ENCODE results near the gene PPFIA4. TPM values are rescaled to one million over a fixed set of nuclear protein-coding genes. Genes with fewer than 3 reads are reported as not detected.

Gene PPFIA4
- total and polyA plus RNA-seq, 8 donors, result 0.29 to 2.2 (median 0.89) TPM; not detected in 1

DNA sequence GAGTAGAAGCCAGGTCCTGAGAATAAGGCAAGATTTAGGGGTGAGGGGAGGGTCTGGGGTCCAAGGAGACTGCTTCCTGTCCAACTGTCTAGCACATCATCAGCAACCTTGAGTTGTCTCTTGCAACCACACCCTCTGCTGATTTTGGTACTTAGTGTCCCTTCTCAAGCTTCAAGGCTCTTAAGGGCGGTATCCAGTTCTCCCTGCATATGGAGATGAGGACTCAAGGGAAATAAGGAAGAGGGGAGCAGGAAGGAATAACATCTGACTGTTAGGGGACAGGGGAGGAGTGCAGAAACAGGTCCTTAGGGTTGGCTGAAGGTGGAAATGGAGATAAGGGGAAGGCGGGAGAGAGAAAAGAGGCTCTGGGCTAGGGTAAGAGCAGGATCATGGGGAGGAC lies 47.2 kb downstream of the PPFIA4 start:
- TF ChIP-seq POLR2AphosphoS5 (IDR thresholded peaks at IDR 0.05), result no peak
- TF ChIP-seq, protein P1, sequence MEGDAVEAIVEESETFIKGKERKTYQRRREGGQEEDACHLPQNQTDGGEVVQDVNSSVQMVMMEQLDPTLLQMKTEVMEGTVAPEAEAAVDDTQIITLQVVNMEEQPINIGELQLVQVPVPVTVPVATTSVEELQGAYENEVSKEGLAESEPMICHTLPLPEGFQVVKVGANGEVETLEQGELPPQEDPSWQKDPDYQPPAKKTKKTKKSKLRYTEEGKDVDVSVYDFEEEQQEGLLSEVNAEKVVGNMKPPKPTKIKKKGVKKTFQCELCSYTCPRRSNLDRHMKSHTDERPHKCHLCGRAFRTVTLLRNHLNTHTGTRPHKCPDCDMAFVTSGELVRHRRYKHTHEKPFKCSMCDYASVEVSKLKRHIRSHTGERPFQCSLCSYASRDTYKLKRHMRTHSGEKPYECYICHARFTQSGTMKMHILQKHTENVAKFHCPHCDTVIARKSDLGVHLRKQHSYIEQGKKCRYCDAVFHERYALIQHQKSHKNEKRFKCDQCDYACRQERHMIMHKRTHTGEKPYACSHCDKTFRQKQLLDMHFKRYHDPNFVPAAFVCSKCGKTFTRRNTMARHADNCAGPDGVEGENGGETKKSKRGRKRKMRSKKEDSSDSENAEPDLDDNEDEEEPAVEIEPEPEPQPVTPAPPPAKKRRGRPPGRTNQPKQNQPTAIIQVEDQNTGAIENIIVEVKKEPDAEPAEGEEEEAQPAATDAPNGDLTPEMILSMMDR (IDR thresholded peaks at IDR 0.05), result no peak
- TF ChIP-seq POLR2A (IDR thresholded peaks at IDR 0.05), result no peak
- TF ChIP-seq EP300 (IDR thresholded peaks at IDR 0.05), result no peak
- peaks cover 0 to 53% (median 25%) of the 10 kb centered on the region in 3 donors for H3K27me3 ChIP-seq
- H3K36me3 ChIP-seq, result peaks cover 0 to 9% (median 0%) of the 10 kb centered on the region in 4 donors
- H3K27ac ChIP-seq, result no peak overlapping the region
- peaks cover 12 to 28% (median 20%) of the 10 kb centered on the region in 4 donors for H3K4me1 ChIP-seq
- intact Hi-C loops (cut with DNase I; ENCODE audit: low total_unique reads), result no loop called here
- H3K9me3 ChIP-seq, result no peaks in the 10 kb centered on the region
- no peak for DNase-seq
- 80 to 91% (median 85%) methylated on average over 2 of the region's 2 CpGs for WGBS, 5 donors
- H3K4me3 ChIP-seq, result no peak overlapping the region

DNA sequence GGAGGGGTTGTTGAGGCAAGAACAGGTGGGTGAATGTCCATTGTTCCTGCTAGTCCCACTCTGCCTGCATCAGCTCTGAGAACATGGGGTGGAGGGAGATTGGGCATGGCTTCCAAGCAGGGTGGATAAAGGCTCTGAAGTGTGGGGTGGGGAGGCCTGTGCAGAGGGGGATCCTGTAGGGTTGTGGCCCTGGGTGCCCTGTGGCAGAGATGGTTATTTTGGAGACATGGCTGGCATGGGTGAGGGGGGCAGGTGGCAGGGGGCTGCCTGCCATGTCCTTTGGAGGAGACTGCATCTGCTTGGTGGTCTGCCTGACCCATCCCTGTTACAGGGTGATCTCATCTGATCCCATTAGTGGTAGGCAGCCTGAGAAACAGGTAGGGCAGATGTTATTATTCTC lies 48.3 kb downstream of the PPFIA4 start:
- H3K36me3 ChIP-seq, result peaks cover 0 to 9% (median 0%) of the 10 kb centered on the region in 4 donors
- TF ChIP-seq POLR2A (IDR thresholded peaks at IDR 0.05), result no peak
- intact Hi-C loops (cut with DNase I; ENCODE audit: low total_unique reads), result no loop called here
- peaks cover 5 to 17% (median 12%) of the 10 kb centered on the region in 4 donors for H3K4me1 ChIP-seq
- no peak overlapping the region for H3K27ac ChIP-seq
- no peaks in the 10 kb centered on the region for H3K9me3 ChIP-seq
- DNase-seq, result no peak
- H3K27me3 ChIP-seq, result peaks cover 0 to 53% (median 25%) of the 10 kb centered on the region in 3 donors
- no peak overlapping the region for H3K4me3 ChIP-seq

DNA sequence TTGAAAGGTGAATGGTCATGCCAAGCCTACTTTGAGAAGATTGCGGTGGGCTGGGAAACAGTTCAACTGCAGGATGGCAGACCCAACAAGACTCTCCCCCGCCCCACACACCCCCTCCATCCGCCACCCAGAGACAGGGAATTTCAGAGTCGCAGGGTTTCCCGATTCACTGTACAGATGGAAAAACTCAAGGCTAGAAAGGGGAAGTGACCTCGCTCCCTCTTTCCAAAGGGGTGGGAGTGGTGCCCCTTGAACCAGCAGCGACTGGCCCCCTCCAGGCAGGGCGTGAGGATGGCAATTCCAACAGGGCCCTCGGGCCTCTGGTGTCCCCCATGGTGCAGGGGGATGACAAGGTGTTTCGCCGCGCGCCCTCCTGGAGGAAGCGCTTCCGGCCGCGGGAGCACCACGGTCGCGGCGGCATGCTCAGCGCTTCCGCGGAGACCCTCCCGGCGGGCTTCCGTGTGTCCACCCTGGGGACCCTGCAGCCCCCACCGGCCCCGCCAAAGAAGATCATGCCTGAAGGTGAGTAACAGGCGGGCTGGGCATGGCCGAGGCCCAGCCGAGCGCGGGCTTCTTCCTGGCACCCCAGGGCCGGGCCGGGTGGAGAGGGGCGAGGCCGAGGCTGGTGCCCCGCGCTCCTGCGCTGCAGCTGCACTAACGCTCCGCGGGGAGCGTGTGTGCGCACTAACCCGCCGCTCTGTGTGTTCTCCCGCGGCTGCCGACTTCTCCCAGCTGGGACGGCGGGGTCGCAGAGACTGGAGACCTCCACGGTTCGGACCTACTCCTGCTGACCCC lies 49.1 kb downstream of the PPFIA4 start:
- no peak overlapping the region for H3K27ac ChIP-seq
- peak overlapping the region; percentile 16 to 45 (median 32) for H3K4me3 ChIP-seq
- H3K4me1 ChIP-seq, result peaks cover 5 to 14% (median 10%) of the 10 kb centered on the region in 4 donors
- H3K9me3 ChIP-seq, result no peaks in the 10 kb centered on the region
- DNase-seq, result peak in 1 of 2 donors; percentile 60
- TF ChIP-seq POLR2AphosphoS5 (IDR thresholded peaks at IDR 0.05), result no peak
- no peak for TF ChIP-seq EP300 (IDR thresholded peaks at IDR 0.05)
- no peak for TF ChIP-seq POLR2A (IDR thresholded peaks at IDR 0.05)
- TF ChIP-seq, protein P1 (IDR thresholded peaks at IDR 0.05), result no peak
- intact Hi-C loops (cut with DNase I; ENCODE audit: low total_unique reads), result no loop called here
- H3K36me3 ChIP-seq, result peaks cover 0 to 9% (median 0%) of the 10 kb centered on the region in 4 donors
- peaks cover 0 to 53% (median 25%) of the 10 kb centered on the region in 3 donors for H3K27me3 ChIP-seq
- 11 to 45% (median 18%) methylated on average over 10 to 56 of the region's 56 CpGs for WGBS, 5 donors

DNA sequence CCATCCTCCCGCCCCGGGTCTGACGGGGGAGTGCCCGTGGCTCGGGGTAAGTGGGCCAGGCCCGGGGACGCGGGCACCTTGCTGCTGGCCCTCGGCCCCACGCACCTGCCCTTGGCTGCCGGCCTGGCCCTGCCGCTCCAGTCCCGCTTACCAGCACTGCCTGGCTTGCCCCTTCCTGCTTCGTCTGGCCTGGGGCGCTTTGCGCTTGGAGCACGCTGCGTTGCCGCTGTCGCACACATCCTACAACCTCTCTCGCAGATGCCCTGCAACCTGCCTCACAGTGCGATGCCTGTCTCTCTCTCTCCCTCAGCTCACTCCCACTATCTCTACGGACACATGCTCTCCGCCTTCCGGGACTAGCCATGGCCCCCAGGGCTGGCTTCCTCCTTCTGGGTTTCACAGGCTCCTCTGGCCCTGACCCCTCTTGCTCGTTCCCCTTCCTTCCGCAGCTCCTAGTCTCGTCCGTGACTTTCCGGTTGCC lies 49.8 kb downstream of the PPFIA4 start:
- 28 to 64% (median 47%) methylated on average over 17 to 30 of the region's 30 CpGs for WGBS, 5 donors
- peaks cover 0 to 9% (median 0%) of the 10 kb centered on the region in 4 donors for H3K36me3 ChIP-seq
- H3K27me3 ChIP-seq, result peaks cover 0 to 53% (median 25%) of the 10 kb centered on the region in 3 donors
- H3K4me3 ChIP-seq, result peak overlapping the region; percentile 16 to 45 (median 32)
- H3K4me1 ChIP-seq, result peaks cover 5 to 14% (median 10%) of the 10 kb centered on the region in 4 donors
- H3K27ac ChIP-seq, result no peak overlapping the region
- DNase-seq, result no peak
- no peaks in the 10 kb centered on the region for H3K9me3 ChIP-seq
- intact Hi-C loops (cut with DNase I; ENCODE audit: low total_unique reads), result no loop called here
- TF ChIP-seq POLR2A (IDR thresholded peaks at IDR 0.05) (no peak), EP300 (IDR thresholded peaks at IDR 0.05) (no peak), POLR2AphosphoS5 (IDR thresholded peaks at IDR 0.05) (no peak)
- TF ChIP-seq, protein P1 (IDR thresholded peaks at IDR 0.05), result no peak
